ENCODE data around the gene RBMS3. TPM values are rescaled to one million over a fixed set of nuclear protein-coding genes. Genes with fewer than 3 reads are reported as not detected.
A peak's percentile ranks its signal among the peaks of the same experiment; 100 is the strongest.

The RBMS3 gene
- total RNA-seq, 1 experiment from 2014 or later: 0.42 TPM

DNA sequence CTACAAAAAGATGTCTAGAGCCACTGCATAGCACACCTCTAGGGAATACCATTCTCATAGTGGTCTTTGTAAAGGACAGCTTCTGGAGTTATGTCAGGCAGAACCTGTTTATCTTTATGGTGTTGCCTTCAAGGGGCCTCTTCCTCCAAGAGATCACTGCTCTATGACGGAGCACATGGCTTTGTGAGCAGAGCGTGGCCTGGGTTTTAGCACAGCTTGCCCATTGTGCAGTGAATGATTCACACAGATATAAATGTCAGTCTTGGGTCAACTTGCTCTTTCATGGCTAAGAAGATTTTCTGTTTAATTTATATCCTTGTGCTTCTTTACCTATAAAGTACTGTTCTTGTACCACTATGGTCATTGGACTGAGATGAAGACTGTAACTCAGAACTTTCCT, 41.5 kb upstream of the RBMS3 start (continued):
- TF ChIP-seq, protein P1, sequence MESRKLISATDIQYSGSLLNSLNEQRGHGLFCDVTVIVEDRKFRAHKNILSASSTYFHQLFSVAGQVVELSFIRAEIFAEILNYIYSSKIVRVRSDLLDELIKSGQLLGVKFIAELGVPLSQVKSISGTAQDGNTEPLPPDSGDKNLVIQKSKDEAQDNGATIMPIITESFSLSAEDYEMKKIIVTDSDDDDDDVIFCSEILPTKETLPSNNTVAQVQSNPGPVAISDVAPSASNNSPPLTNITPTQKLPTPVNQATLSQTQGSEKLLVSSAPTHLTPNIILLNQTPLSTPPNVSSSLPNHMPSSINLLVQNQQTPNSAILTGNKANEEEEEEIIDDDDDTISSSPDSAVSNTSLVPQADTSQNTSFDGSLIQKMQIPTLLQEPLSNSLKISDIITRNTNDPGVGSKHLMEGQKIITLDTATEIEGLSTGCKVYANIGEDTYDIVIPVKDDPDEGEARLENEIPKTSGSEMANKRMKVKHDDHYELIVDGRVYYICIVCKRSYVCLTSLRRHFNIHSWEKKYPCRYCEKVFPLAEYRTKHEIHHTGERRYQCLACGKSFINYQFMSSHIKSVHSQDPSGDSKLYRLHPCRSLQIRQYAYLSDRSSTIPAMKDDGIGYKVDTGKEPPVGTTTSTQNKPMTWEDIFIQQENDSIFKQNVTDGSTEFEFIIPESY (IDR thresholded peaks at IDR 0.05; ENCODE audit: extremely low read depth, insufficient replicate concordance, low read length): no peak

DNA sequence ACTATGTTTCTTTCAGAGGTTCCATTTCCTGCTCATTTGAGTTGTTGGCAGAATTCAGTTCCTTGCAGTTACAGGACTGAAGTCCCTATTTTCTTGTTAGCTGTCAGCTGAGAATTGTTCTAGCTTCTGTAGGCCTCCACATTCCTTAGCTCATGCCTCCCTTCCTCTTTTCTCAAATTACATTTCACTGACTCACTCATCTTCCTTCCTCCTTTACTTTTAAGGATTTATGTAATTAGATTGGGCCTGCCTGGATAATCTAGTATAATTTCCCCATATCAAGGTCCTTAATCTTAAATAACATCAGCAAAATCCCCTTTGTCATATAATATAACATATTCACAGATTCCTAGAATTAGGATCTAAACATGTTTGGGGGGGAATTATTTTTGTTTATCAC, 40.6 kb upstream of the RBMS3 start:
- peak overlapping the region; percentile 38 for H3K4me2 ChIP-seq (ENCODE audit: low read length)
- CTCF ChIA-PET: no interaction called here
- POLR2A ChIA-PET: no interaction called here

DNA sequence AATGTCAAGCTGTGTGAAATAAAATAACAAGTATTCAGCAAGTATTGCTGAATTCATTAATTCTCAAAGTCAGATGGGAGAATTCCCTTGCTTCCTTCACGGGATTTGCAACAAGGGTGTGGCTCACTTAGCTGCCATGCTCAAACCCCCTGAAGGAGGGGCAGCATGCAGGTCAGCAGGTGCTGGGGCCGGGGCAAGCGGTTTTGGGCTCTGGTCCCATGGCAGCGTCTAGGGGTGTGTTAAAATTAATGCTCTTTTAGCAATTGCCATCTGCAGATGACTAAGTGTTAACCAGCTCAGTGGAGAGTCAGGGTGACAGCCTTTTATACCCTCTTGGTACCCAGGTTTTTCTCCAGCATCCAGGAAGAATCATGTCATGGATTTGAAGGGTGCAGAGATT, 40.0 kb upstream of the RBMS3 start:
- ChIA-PET CTCF (no interaction called here), POLR2A (no interaction called here), RAD21 (ENCODE audit: low non-redundant PET in 1 of 2, low total read pairs in 2 of 2, uncharacterized antibody in 2 of 2, unreplicated experiment in 2 of 2) (no interaction called here)
- intact Hi-C loops (cut with micrococcal nuclease): no loop called here
- DNase-seq (ENCODE audit: low read depth, low spot score): no peak
- no peaks in the 10 kb centered on the region for H3K36me3 ChIP-seq (ENCODE audit: control insufficient read depth in 1 of 2, insufficient read depth in 2 of 2, low read length in 2 of 2)
- no peak for ATAC-seq
- no TSS peak for BruUV-seq (replicated peaks)
- peaks cover 0 to 16% of the 10 kb centered on the region in 2 experiments; a peak in 2 of 4 replicates for H3K4me1 ChIP-seq (ENCODE audit: control insufficient read depth in 1 of 2, insufficient read depth in 2 of 2, low read length in 2 of 2)
- no peak overlapping the region for H3K4me3 ChIP-seq (replicated peaks in 1 of 2; ENCODE audit: low read depth in 1 of 2, low read length in 2 of 2)
- H3K9me2 ChIP-seq (ENCODE audit: insufficient read depth): no peaks in the 10 kb centered on the region
- no peaks in the 10 kb centered on the region for H3K79me2 ChIP-seq (ENCODE audit: insufficient read depth, low read length)
- no peaks in the 10 kb centered on the region for H4K20me1 ChIP-seq (ENCODE audit: insufficient read depth)
- no peaks in the 10 kb centered on the region for H3K27me3 ChIP-seq (ENCODE audit: insufficient read depth, low read length)
- no peak overlapping the region for H3K9ac ChIP-seq (ENCODE audit: low read length)
- peak overlapping the region; percentile 4 for H2AFZ ChIP-seq (ENCODE audit: low read depth, low read length, poor library complexity, severe bottlenecking)
- peak overlapping the region; percentile 38; the same call in 1 of the 2 replicates for H3K4me2 ChIP-seq (ENCODE audit: low read length)
- no peak overlapping the region for H3K27ac ChIP-seq (ENCODE audit: low read depth, low read length)
- H3K9me3 ChIP-seq (ENCODE audit: control insufficient read depth in 1 of 2, insufficient read depth in 1 of 2, low read depth in 1 of 2, low read length in 2 of 2): no peaks in the 10 kb centered on the region
- TF ChIP-seq TCF7L2 (IDR thresholded peaks at IDR 0.05; ENCODE audit: borderline replicate concordance, extremely low read depth, insufficient read depth, insufficient read length): no peak
- TF ChIP-seq EGR1 (IDR thresholded peaks at IDR 0.05; ENCODE audit: low read depth): no peak
- TF ChIP-seq ZFX (IDR thresholded peaks at IDR 0.05): no peak
- TF ChIP-seq POLR2AphosphoS5 (IDR thresholded peaks at IDR 0.05; ENCODE audit: low read depth, low read length): no peak
- no peak for TF ChIP-seq SRF (IDR thresholded peaks at IDR 0.05; ENCODE audit: low read depth)
- no peak for TF ChIP-seq YY1 (IDR thresholded peaks at IDR 0.05; ENCODE audit: extremely low read depth, insufficient replicate concordance, low read depth, low read length)
- TF ChIP-seq ELF1 (IDR thresholded peaks at IDR 0.05; ENCODE audit: borderline replicate concordance, low read depth): no peak
- TF ChIP-seq SP1 (IDR thresholded peaks at IDR 0.05; ENCODE audit: low read depth): no peak
- TF ChIP-seq, protein P2, sequence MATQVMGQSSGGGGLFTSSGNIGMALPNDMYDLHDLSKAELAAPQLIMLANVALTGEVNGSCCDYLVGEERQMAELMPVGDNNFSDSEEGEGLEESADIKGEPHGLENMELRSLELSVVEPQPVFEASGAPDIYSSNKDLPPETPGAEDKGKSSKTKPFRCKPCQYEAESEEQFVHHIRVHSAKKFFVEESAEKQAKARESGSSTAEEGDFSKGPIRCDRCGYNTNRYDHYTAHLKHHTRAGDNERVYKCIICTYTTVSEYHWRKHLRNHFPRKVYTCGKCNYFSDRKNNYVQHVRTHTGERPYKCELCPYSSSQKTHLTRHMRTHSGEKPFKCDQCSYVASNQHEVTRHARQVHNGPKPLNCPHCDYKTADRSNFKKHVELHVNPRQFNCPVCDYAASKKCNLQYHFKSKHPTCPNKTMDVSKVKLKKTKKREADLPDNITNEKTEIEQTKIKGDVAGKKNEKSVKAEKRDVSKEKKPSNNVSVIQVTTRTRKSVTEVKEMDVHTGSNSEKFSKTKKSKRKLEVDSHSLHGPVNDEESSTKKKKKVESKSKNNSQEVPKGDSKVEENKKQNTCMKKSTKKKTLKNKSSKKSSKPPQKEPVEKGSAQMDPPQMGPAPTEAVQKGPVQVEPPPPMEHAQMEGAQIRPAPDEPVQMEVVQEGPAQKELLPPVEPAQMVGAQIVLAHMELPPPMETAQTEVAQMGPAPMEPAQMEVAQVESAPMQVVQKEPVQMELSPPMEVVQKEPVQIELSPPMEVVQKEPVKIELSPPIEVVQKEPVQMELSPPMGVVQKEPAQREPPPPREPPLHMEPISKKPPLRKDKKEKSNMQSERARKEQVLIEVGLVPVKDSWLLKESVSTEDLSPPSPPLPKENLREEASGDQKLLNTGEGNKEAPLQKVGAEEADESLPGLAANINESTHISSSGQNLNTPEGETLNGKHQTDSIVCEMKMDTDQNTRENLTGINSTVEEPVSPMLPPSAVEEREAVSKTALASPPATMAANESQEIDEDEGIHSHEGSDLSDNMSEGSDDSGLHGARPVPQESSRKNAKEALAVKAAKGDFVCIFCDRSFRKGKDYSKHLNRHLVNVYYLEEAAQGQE (IDR thresholded peaks at IDR 0.05; ENCODE audit: low read depth): no peak
- TF ChIP-seq EZH2phosphoT487 (IDR thresholded peaks at IDR 0.05; ENCODE audit: borderline replicate concordance): no peak
- TF ChIP-seq FOSL1 (IDR thresholded peaks at IDR 0.05; ENCODE audit: low read depth): no peak
- TF ChIP-seq, protein P3, sequence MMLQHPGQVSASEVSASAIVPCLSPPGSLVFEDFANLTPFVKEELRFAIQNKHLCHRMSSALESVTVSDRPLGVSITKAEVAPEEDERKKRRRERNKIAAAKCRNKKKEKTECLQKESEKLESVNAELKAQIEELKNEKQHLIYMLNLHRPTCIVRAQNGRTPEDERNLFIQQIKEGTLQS (IDR thresholded peaks at IDR 0.05): no peak

More for the DNA sequence above, 40.6 kb upstream of the RBMS3 start:
- no peaks in the 10 kb centered on the region for H4K20me1 ChIP-seq (ENCODE audit: insufficient read depth)
- peak overlapping the region; percentile 4 for H2AFZ ChIP-seq (ENCODE audit: low read depth, low read length, poor library complexity, severe bottlenecking)
- ATAC-seq (no peak), DNase-seq (ENCODE audit: low read depth, low spot score) (no peak)
- no TSS peak for BruUV-seq (replicated peaks)
- TF ChIP-seq YY1 (IDR thresholded peaks at IDR 0.05; ENCODE audit: extremely low read depth, insufficient replicate concordance, low read depth, low read length): no peak
- 0 out of 2 replicates have a peak, but pooled peaks have one; percentile 9 for TF ChIP-seq SP1 (IDR thresholded peaks at IDR 0.05; ENCODE audit: low read depth)
- no peaks in the 10 kb centered on the region for H3K36me3 ChIP-seq (ENCODE audit: control insufficient read depth in 1 of 2, insufficient read depth in 2 of 2, low read length in 2 of 2)
- no peaks in the 10 kb centered on the region for H3K9me2 ChIP-seq (ENCODE audit: insufficient read depth)
- H3K9ac ChIP-seq (ENCODE audit: low read length): no peak overlapping the region
- H3K4me1 ChIP-seq (ENCODE audit: control insufficient read depth in 1 of 2, insufficient read depth in 2 of 2, low read length in 2 of 2): peaks cover 0 to 16% of the 10 kb centered on the region in 2 experiments; a peak in 2 of 4 replicates
- H3K27me3 ChIP-seq (ENCODE audit: insufficient read depth, low read length): no peaks in the 10 kb centered on the region
- RAD21 ChIA-PET (ENCODE audit: low non-redundant PET in 1 of 2, low total read pairs in 2 of 2, uncharacterized antibody in 2 of 2, unreplicated experiment in 2 of 2): no interaction called here
- H3K4me3 ChIP-seq (replicated peaks in 1 of 2; ENCODE audit: low read depth in 1 of 2, low read length in 2 of 2): no peak overlapping the region
- H3K9me3 ChIP-seq (ENCODE audit: control insufficient read depth in 1 of 2, insufficient read depth in 1 of 2, low read depth in 1 of 2, low read length in 2 of 2): no peaks in the 10 kb centered on the region
- no peak overlapping the region for H3K27ac ChIP-seq (ENCODE audit: low read depth, low read length)
- intact Hi-C loops (cut with micrococcal nuclease): no loop called here
- no peaks in the 10 kb centered on the region for H3K79me2 ChIP-seq (ENCODE audit: insufficient read depth, low read length)

All from HCT116 (cell line).